Liver (tissue), 9 donors: ENCODE results near the gene MYCBPAP. TPM values are rescaled to one million over a fixed set of nuclear protein-coding genes. Genes with fewer than 3 reads are reported as not detected.

ENCODE experiments used
- DNase-seq: peaks from one replicate; pipeline ENCODE4 v3.0.0-alpha.2; 2017; ENCODE audit warnings: low spot score
- H3K27ac ChIP-seq, 2 donors: one replicate each; pipeline ENCODE4 v1.7.0; 2013; ENCODE audit warnings: inconsistent platforms in 2 of 2, low read length in 2 of 2, control low read depth in 1 of 2, low read depth in 1 of 2, mild to moderate bottlenecking in 1 of 2
- H3K27me3 ChIP-seq, 4 donors: one replicate each; pipeline versions ENCODE4 v1.6.1 to v1.7.0; 2013; ENCODE audit warnings: low read length in 3 of 4, inconsistent platforms in 1 of 4, mild to moderate bottlenecking in 1 of 4, moderate library complexity in 1 of 4; ENCODE audit not compliant: control insufficient read depth in 4 of 4, insufficient read depth in 4 of 4
- H3K36me3 ChIP-seq, 4 donors: one replicate each; pipeline versions ENCODE4 v1.6.1 to v1.7.0; 2013; ENCODE audit warnings: low read length in 3 of 4, mild to moderate bottlenecking in 3 of 4, low read depth in 1 of 4, moderate library complexity in 1 of 4; ENCODE audit not compliant: control insufficient read depth in 4 of 4, insufficient read depth in 3 of 4
- H3K4me1 ChIP-seq, 4 donors: one replicate each; pipeline versions ENCODE4 v1.6.1 to v1.7.0; 2013; ENCODE audit warnings: low read length in 3 of 4, mild to moderate bottlenecking in 3 of 4, moderate library complexity in 1 of 4; ENCODE audit not compliant: control insufficient read depth in 4 of 4, insufficient read depth in 4 of 4
- H3K4me3 ChIP-seq, 3 donors: one replicate each; pipeline versions ENCODE4 v1.6.1 to v1.7.0; 2013; ENCODE audit warnings: low read length in 3 of 3, control low read depth in 1 of 3, low read depth in 1 of 3, mild to moderate bottlenecking in 1 of 3
- H3K9ac ChIP-seq, 2 donors: one replicate each; pipeline ENCODE4 v1.7.0; 2013; ENCODE audit warnings: low read length in 2 of 2, mild to moderate bottlenecking in 2 of 2, moderate library complexity in 2 of 2, control low read depth in 1 of 2, low read depth in 1 of 2
- H3K9me3 ChIP-seq, 4 donors: one replicate each; pipeline versions ENCODE4 v1.6.1 to v1.7.0; 2013; ENCODE audit warnings: low read length in 3 of 4; ENCODE audit not compliant: control insufficient read depth in 4 of 4
- ATF3 ChIP-seq: IDR thresholded peaks from 2 replicates; pipeline ENCODE4 v1.6.1; 2016; ENCODE audit warnings: antibody characterized with exemption
- EGR1 ChIP-seq, 2 donors: IDR thresholded peaks; 2 replicates each; pipeline ENCODE4 v1.6.1; 2016 to 2018; ENCODE audit warnings: antibody characterized with exemption in 2 of 2, low read depth in 2 of 2
- FOXA1 ChIP-seq: IDR thresholded peaks from 2 replicates; pipeline ENCODE4 v1.6.1; 2016; ENCODE audit warnings: antibody characterized with exemption
- JUND ChIP-seq, 2 donors: IDR thresholded peaks; 2 replicates each; pipeline ENCODE4 v1.6.1; 2016; ENCODE audit warnings: antibody characterized with exemption in 2 of 2
- REST ChIP-seq: IDR thresholded peaks from 2 replicates; pipeline ENCODE4 v1.6.1; 2016; ENCODE audit warnings: antibody characterized with exemption, mild to moderate bottlenecking
- RXRA ChIP-seq, 2 donors: IDR thresholded peaks; 2 replicates each; pipeline ENCODE4 v1.6.1; 2017 to 2018; ENCODE audit warnings: antibody characterized with exemption in 2 of 2, mild to moderate bottlenecking in 1 of 2
- SP1 ChIP-seq: IDR thresholded peaks from 2 replicates; pipeline ENCODE4 v1.6.1; 2018; ENCODE audit warnings: antibody characterized with exemption, mild to moderate bottlenecking
- TAF1 ChIP-seq: conservative IDR thresholded peaks from 2 replicates; pipeline ENCODE4 v1.6.1; 2016; ENCODE audit warnings: antibody characterized with exemption, mild to moderate bottlenecking
- YY1 ChIP-seq: IDR thresholded peaks from 2 replicates; pipeline ENCODE4 v1.6.1; 2016; ENCODE audit warnings: antibody characterized with exemption, mild to moderate bottlenecking
- ZBTB33 ChIP-seq: IDR thresholded peaks from 2 replicates; pipeline ENCODE4 v1.6.1; 2016; ENCODE audit warnings: antibody characterized with exemption
- WGBS: extraction: QIAGEN DNeasy Blood & Tissue Kit; methylation state at CpG from one replicate; pipeline ENCODE4 v1.1.7; 2013; 5-methylcytosine and 5-hydroxymethylcytosine counted together
- polyA plus RNA-seq, 2 donors: library from polyadenylated mRNA; stranded (reverse) in 1 of 2; unstranded in 1 of 2; fragments of 200-250 nt in 1 of 2; fragments of >200 nt in 1 of 2; fragmentation: Nextera tagmentation in 1 of 2; extraction: Ambion mirVana in 1 of 2; gene quantifications; one replicate each; pipeline versions ENCODE4 v1.2.1 to v1.2.3, GENCODE V29; 2013 to 2015
- total RNA-seq, 2 donors: library from RNA; depleted of rRNA; stranded (reverse); fragments of >200 nt; gene quantifications; one replicate each; pipeline ENCODE4 v1.2.3, GENCODE V29; 2014
- TF ChIP-seq, protein P1 (sequence below): IDR thresholded peaks from 2 replicates; pipeline ENCODE4 v1.6.1; 2016; ENCODE audit warnings: antibody characterized with exemption
- donor health status: healthy.
- donor health status: healthy.
- donor health status: healthy.
- donor health status: healthy.
- donor health status: healthy.

MYCBPAP gene
- total and polyA plus RNA-seq, 4 donors: 0.23 to 0.25 TPM; not detected in 2

DNA sequence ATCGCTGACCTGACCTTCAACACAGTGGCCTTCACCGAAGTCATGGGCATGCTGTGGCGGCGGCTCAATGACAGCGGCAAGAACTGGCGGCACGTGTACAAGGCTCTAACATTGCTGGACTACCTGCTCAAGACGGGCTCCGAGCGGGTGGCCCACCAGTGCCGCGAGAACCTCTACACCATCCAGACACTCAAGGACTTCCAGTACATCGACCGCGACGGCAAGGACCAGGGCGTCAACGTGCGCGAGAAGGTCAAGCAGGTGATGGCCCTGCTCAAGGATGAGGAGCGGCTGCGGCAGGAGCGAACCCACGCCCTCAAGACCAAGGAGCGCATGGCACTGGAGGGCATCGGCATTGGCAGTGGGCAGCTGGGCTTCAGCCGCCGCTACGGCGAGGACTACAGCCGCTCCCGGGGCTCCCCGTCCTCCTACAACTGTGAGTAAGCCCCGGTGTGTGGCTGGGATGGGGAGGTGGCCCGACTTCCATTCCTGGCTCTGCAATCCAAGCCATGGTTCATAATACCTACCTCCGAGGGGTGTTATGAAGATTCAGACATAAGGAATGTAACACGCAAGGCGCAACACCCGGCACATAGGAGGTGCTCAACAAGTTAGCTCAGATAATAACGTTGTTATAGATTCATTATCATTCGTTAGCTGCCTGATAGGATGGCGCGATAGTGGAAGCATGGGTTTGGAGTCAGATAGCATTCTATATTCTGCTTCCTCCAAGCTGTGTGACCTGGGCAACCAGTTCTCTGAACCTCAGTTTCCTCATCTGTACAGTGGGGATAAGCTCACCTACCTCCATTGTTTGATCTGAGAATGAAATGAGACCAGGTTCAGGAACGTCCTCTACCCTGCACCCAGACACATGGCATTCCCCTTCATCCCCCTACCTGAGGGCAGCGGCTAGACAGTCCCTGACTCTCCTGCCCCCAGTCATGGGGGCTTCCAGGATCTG, 28.7 kb downstream of the MYCBPAP start:
- Histone ChIP-seq H3K36me3 (no peaks in the 10 kb centered on the region), H3K9ac (no peak overlapping the region), H3K27ac (no peak overlapping the region), H3K4me1 (peaks cover 6 to 18% (median 11%) of the 10 kb centered on the region in 4 donors), H3K9me3 (no peaks in the 10 kb centered on the region), H3K27me3 (peaks cover 0 to 4% (median 2%) of the 10 kb centered on the region in 4 donors), H3K4me3 (no peak overlapping the region)
- no peak for DNase-seq
- no peak for TF ChIP-seq JUND (IDR thresholded peaks at IDR 0.05)
- WGBS: 96% methylated on average over 45 of the region's 45 CpGs

GRCh38 chr17:50537721-50538548, 29.7 kb downstream of the MYCBPAP start:
- 92% methylated on average over 20 of the region's 20 CpGs for WGBS
- Histone ChIP-seq H3K36me3 (no peaks in the 10 kb centered on the region), H3K9me3 (no peaks in the 10 kb centered on the region), H3K27me3 (no peaks in the 10 kb centered on the region), H3K9ac (no peak overlapping the region), H3K27ac (no peak overlapping the region), H3K4me1 (peaks cover 4 to 25% (median 18%) of the 10 kb centered on the region in 4 donors), H3K4me3 (no peak overlapping the region)
- TF ChIP-seq ATF3: no peak
- TF ChIP-seq YY1: no peak
- no peak for TF ChIP-seq ZBTB33
- TF ChIP-seq FOXA1: no peak
- no peak for TF ChIP-seq TAF1
- TF ChIP-seq EGR1 (IDR thresholded peaks at IDR 0.05; ENCODE audit: low read depth in 2 of 2): no peak
- TF ChIP-seq SP1: no peak
- TF ChIP-seq REST: no peak
- TF ChIP-seq RXRA (IDR thresholded peaks at IDR 0.05): no peak
- TF ChIP-seq, protein P1, sequence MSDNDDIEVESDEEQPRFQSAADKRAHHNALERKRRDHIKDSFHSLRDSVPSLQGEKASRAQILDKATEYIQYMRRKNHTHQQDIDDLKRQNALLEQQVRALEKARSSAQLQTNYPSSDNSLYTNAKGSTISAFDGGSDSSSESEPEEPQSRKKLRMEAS: no peak
- DNase-seq: no peak
